Activated T-helper 1 cell treated with Interleukin-2 at 50 U/mL for 16 hours (primary cell): ENCODE measurements around the gene SCAF11.

Source experiments
- DNase-seq: peaks from one replicate; pipeline ENCODE4 v3.0.0-alpha.2; 2020; ENCODE audit warnings: low read depth

Gene SCAF11

DNA sequence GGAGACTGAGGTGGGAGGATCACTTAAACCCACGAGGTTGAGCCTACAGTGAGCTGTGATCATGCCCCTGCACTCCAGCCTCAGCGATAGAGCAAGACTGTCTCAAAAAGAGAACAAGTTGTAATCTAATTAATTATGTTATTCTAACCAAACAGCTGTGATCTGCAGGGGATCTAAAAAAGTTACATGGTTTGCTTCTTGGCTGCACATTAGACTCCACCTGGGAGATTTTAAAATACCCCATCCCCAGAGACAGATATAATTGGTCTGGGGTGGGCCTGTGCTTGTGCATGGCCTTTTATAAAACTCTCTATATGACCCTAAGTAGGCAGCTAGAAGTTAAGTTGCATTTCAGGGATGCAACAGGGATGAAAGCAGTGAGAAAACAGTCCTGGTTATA is 76.7 kb downstream of the SCAF11 start:
- no peak for DNase-seq

DNA sequence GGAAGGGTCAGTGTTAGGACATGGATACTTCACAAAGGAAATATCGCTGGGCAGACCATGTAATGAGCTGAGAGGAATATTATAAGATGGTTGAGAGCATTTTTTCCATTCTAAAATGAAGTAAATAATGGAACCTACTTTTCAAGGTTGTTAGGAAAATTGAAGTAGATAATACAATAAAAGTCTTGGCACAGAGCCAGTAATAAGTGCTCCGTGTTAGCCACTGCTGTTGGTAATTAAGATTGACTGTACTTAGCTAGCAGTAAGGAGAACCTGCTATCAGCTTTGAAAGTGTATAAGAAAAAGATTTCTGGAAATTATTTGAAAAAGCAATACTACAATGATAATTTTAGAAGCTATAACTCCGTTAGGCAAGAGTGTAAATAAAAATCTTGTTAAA is 77.6 kb downstream of the SCAF11 start:
- no peak for DNase-seq

DNA sequence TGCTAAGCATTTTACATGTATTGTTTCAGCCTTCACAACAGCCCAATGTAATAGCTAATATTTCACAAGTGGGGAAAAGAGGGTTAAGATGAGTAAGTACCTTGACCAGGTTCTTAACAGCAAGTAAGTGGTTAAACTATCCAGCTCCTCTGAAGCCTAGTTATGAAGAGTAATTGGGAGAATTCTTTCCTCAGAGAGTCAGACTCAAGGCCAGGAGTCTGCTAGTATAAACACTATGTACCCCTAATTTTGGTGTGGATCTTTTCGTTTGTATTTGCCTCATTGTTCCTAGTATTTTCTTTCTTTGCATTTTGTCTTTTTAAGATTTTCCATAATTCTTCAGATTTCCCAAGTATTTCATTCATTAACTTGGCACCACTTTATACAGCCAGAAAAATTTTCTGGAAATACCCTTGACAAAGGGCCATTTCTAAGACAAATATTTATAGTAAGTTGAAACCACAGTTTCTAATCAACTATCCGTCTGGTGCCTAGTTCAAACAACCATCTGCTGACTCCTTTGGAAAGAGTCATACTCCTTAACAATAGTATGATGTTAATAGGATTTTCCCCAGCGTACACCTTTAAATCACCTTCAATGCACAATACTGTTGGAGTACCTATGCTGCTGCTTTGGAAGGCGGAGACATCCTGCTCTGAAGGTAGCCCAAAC is 81.2 kb downstream of the SCAF11 start:
- DNase-seq: no peak

DNA sequence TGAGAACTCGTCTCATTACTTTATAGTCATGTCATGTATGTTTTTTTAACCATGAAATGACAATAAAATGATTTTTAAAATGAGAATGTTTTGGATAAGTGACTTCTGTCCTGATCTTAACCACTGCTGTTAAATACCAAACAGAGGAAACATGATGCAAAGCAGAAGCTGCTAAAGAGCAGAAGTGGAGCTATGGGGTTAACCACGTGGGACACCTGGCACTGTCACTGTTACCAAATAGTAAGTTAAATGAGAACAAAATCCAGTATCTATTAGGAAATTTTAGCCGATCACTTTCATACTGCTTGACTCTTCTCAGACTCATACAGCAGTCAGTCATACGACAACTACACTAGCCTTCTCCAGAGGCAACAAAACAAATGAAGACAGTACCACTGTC is 82.4 kb downstream of the SCAF11 start:
- no peak for DNase-seq

DNA sequence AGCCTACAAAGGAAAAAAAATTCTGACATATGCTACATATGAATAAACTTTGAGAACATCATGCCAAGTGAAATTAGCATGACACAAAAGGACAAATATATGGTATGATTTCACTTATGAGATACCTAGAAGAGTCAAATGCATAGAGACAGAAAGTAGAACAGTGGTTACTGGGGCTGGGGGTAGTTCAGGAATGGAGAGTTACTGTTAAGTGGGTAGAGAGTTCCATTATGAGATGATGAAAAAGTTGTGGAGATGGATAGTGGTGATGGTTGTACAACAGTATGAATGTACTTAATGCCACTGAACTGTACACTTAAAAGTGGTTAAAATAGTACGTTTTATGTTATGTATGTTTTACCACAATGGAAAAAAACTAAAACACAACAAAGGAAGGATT is 92.3 kb downstream of the SCAF11 start:
- DNase-seq: no peak

DNA sequence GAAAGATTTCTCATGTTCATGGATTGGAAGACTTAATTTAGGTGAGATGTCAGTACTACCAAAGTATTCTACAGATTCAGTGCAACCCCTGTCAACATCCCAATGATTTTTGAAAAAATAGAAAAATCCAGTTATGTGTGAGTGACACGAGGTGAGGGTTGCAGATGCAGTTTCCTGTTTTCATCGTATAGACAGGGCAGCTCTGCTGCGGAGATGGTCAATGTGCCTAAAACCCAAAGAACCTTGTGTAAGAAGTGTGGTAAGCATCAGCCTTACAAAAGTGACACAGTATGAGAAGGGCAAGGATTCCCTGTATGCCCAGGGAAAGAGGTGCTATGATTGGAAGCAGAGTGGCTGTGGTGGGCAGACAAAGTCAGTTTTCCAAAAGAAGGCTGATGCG is 94.4 kb downstream of the SCAF11 start:
- DNase-seq: no peak

DNA sequence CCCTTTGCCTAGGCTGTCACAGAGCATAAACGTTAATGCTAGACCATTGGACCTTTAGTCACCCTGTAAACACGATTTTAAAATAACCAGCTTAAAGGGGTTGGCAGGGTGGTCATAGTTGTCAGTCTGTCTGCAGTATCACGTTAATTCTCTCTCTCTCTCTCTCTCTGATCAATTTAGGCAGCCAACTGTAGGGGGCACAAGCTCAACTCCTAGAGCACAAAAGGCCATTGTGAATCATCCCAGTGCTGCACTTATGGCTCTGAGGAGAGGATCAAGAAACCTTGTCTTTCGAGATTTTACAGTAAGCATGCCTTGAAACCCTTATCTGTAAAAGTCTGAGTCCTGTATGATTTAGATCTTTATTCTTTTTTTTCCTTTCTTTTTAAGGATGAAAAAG is 97.1 kb downstream of the SCAF11 start:
- DNase-seq: no peak

DNA sequence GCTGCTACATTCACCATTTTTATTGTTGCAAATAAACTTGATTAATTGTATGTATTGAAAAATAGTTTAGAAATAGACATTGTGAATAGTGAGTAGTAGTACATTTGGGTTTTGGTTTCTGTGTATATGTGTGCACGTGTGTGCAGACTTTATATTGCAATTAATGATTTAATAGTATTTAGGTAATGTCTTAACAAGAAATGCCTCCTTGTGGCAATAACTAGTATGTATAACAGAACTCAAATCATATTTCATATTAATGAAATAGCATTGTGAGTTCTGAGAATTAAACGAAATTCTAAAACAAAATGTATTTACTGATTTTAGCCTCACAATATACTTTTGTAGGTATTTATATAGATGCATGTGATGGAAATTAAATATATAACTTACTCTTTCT is 100.1 kb downstream of the SCAF11 start:
- DNase-seq: no peak

DNA sequence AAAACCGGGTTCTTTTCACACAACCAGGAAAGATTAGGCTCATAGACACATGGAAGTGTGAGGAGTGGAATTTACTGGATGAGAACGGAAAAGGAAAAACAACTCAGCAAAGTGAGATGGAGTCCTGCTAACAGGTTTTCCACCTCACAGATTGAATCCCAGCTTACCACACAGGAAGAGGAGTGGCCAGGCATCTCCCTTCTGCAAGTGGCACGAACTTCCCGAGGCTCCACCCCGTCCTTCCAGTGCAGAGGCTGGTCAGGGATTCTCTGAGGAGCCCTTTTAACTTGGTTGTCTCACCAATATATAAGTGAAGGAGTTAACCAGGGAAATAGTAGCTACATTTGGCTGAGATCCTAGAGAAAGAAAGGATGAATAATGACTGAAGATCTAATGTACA is 102.8 kb downstream of the SCAF11 start:
- DNase-seq: no peak

DNA sequence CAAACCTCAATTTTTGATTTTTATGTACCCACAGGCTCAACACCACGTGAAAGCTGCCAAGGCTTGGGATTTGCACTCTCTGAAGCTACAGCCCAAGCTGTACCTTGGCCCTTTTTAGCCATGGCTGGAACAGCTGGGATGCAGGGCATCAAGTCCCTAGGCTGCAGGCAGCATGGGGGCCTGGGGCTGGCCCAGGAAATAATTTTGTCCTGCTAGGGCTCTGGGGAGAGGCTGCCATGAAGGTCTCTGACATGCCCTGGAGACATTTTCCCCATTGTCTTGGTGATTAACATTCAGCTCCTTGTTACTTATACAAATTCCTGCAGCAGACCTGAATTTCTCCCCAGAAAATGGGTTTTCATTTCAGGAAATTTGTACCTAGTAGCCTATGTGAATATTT is 103.7 kb downstream of the SCAF11 start:
- DNase-seq: no peak

DNA sequence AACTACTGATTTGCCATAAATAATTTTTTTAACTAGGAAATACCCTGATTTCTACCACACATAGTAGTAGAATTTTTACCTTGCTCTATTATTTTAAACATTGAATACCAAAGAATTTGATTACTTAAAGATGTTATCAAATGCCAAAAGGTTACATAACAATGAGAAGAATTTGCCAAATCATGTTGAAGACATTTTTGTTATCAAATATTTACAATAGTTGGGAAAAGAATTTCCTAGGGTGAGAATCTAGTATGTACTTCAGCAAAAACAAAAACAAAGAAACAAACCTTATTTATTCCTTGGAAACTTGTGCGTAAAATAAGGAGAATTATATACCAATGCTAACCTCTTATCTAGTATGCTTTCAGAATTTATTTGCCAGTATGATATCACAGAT is 107.2 kb downstream of the SCAF11 start:
- no peak for DNase-seq

DNA sequence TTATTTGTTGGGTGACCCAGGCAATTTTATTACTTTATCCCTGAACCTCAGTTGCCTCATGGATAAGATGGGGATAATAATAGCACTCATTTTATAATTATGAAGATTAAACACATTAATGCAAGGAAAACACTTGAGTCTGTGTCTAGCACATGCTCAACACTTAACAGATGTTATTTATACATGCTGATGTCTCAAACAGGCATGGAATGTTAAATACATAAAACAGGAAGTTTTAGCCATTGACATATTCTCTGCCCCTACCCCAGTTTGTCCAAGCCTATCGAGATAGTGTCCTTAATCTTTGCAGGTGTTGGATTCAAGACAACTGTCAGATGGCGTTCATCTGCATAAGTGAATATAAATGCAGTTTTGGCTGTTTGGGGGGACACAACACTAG is 109.8 kb downstream of the SCAF11 start:
- DNase-seq: no peak

DNA sequence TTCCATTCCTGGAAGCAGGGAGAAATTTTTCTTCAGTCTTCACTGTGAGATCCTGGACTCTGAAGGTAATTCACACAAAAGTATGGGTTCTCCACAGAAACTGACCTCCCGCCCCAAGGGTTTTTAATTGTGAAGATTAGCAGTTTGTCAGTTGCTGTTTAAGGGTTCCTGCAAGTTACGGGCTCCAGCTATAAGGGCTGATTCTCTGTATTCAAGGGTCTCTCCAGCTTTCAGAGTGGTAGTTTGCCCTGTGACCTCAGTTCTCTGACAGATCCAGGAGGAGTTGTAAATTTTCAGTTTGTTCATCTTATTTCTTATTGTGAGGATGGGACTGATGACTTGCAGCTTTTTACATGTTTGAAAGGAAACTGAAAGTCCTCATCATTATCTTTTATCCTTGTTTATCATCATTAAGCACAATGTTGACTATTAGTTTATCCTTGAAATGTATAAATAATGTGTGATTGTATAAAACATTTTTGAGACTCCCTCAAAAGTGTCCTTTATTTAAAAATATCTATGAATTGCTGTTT is 110.9 kb downstream of the SCAF11 start:
- DNase-seq: no peak

DNA sequence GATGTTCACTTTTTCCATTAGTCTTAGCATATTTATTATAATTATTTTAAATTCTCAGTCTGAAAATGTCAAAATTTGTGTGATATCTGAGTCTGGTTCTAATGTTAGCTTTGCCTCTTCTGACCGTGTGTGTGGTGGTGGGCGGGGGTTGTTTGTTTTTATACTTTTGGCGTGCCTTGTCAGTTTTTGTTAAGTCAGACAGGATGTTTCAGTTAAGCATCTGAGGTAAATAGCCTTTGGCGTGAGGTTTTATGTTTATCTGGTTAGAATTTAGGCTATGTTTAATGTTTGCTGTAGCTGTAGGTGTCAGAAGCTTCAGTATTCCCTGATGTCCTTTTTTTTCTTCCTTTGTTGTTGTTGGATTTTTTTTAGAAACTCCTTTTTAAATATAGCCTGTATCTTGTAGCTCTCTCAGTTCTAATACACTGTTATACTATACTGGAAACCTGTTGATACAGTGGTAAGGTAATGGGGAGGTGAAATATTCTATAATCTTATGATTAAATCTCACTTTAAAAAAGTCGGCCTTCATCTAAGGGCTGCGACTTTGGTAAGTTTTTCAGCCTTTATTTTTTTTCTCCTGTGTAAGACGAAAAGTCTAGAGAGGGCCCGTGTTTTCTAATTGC is 111.6 kb downstream of the SCAF11 start:
- DNase-seq: no peak

DNA sequence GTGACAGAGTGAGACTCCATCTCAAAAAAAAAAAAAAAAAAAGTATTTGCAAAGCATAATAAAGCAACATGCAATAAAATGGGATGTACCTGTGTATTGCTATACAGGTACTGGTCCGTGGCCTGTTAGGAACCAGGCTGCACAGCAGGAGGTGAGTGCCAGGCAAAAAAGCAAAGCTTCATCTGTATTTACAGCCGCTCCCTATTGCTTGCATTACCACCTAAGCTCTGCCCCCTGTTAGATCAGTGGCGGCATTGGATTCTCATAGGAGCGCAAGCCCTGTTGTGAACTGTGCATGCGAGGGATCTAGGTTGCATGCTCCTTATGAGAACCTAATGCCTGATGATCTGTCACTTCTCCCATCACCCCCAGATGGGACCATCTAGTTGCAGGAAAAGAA is 113.3 kb downstream of the SCAF11 start:
- DNase-seq: no peak

DNA sequence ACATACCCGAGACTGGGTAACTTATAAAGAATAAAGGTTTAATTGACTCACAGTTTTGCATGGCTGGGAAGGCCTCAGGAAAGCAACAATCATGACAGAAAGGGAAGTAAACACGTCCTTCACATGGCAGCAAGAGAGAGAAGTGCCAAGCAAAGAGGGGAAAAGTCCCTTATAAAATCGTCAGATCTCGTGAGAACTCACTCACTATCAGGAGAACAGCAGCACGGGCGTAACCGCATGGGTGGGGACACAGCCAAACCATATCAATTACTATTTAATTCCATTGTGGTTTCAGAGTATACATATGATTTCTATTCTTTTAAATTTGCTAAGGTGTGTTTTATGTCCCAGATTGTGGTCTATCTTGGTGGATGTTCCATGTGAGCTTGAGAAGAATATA is 117.9 kb downstream of the SCAF11 start:
- no peak for DNase-seq
